22Rv1 (cell line): Measurements from ENCODE around the gene NRN1L.

ENCODE experiments used
- ZFX ChIP-seq: fragments of 450-650 bp; IDR thresholded peaks from 2 replicates; pipeline ENCODE4 v1.6.1; 2017; ENCODE audit warnings: antibody characterized with exemption, borderline replicate concordance
- TF ChIP-seq, protein P1 (sequence below): fragments of 450-650 bp; IDR thresholded peaks from 2 replicates; pipeline ENCODE4 v1.5.1; 2017; ENCODE audit warnings: mild to moderate bottlenecking

GRCh38 chr16:67930191-67930590 lies 45.5 kb downstream of the NRN1L start:
- TF ChIP-seq, protein P1, sequence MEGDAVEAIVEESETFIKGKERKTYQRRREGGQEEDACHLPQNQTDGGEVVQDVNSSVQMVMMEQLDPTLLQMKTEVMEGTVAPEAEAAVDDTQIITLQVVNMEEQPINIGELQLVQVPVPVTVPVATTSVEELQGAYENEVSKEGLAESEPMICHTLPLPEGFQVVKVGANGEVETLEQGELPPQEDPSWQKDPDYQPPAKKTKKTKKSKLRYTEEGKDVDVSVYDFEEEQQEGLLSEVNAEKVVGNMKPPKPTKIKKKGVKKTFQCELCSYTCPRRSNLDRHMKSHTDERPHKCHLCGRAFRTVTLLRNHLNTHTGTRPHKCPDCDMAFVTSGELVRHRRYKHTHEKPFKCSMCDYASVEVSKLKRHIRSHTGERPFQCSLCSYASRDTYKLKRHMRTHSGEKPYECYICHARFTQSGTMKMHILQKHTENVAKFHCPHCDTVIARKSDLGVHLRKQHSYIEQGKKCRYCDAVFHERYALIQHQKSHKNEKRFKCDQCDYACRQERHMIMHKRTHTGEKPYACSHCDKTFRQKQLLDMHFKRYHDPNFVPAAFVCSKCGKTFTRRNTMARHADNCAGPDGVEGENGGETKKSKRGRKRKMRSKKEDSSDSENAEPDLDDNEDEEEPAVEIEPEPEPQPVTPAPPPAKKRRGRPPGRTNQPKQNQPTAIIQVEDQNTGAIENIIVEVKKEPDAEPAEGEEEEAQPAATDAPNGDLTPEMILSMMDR = no peak
- no peak for TF ChIP-seq ZFX
